Sigmoid colon (tissue), 4 donors: Measurements from ENCODE around the gene ST14.

Experiments
- EP300 ChIP-seq, 4 donors: sonication (generic); formaldehyde crosslinking; IDR thresholded peaks; one replicate each; pipeline ENCODE4 v1.6.1; 2017; ENCODE audit warnings: antibody characterized with exemption in 4 of 4
- POLR2A ChIP-seq, 2 donors: fragments of 450-650 bp; IDR thresholded peaks; one replicate each; pipeline ENCODE4 v1.6.1; 2016; ENCODE audit warnings: antibody characterized with exemption in 2 of 2, mild to moderate bottlenecking in 2 of 2, moderate library complexity in 2 of 2
- TF ChIP-seq, protein P1 (sequence below), 4 experiments: fragments of 450-650 bp in 3 of 4; fragments of 200-600 bp in 1 of 4; IDR thresholded peaks; one replicate each; pipeline ENCODE4 v1.5.1; 2016 to 2019; ENCODE audit warnings: antibody characterized with exemption in 4 of 4, mild to moderate bottlenecking in 3 of 4, moderate library complexity in 2 of 4

- TF ChIP-seq, protein P1, sequence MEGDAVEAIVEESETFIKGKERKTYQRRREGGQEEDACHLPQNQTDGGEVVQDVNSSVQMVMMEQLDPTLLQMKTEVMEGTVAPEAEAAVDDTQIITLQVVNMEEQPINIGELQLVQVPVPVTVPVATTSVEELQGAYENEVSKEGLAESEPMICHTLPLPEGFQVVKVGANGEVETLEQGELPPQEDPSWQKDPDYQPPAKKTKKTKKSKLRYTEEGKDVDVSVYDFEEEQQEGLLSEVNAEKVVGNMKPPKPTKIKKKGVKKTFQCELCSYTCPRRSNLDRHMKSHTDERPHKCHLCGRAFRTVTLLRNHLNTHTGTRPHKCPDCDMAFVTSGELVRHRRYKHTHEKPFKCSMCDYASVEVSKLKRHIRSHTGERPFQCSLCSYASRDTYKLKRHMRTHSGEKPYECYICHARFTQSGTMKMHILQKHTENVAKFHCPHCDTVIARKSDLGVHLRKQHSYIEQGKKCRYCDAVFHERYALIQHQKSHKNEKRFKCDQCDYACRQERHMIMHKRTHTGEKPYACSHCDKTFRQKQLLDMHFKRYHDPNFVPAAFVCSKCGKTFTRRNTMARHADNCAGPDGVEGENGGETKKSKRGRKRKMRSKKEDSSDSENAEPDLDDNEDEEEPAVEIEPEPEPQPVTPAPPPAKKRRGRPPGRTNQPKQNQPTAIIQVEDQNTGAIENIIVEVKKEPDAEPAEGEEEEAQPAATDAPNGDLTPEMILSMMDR (IDR thresholded peaks at IDR 0.05), result no peak
- TF ChIP-seq POLR2A (IDR thresholded peaks at IDR 0.05) (no peak), EP300 (IDR thresholded peaks at IDR 0.05) (no peak)
Observed at GRCh38 chr11:130241713-130242112, 82.1 kb downstream of the ST14 start.
